Fibroblast of the aortic adventitia (primary cell): ENCODE results near the gene ANKMY1. TPM values are rescaled to one million over a fixed set of nuclear protein-coding genes. Genes with fewer than 3 reads are reported as not detected.

ENCODE experiments used
- DNase-seq: peaks from one replicate; pipeline ENCODE4 v3.0.0-alpha.2; 2010; ENCODE audit warnings: low read depth
- H3K4me3 ChIP-seq: 2 replicates; pipeline ENCODE4 v1.5.1; 2011; ENCODE audit warnings: low read depth, mild to moderate bottlenecking, control low read depth, low read length, moderate library complexity
- total RNA-seq: library from RNA; depleted of rRNA; stranded (reverse); fragments of >200 nt; gene quantifications from 2 replicates; pipeline ENCODE4 v1.2.3, GENCODE V29; 2012; ENCODE audit warnings: low replicate concordance
- TF ChIP-seq, protein P1 (sequence below): IDR thresholded peaks from 2 replicates; pipeline ENCODE4 v1.5.1; 2011; ENCODE audit warnings: mild to moderate bottlenecking, low read length, control low read depth, inconsistent platforms; ENCODE audit not compliant: insufficient read depth

The ANKMY1 gene
- total RNA-seq, 1 donor: 11.0 TPM

DNA sequence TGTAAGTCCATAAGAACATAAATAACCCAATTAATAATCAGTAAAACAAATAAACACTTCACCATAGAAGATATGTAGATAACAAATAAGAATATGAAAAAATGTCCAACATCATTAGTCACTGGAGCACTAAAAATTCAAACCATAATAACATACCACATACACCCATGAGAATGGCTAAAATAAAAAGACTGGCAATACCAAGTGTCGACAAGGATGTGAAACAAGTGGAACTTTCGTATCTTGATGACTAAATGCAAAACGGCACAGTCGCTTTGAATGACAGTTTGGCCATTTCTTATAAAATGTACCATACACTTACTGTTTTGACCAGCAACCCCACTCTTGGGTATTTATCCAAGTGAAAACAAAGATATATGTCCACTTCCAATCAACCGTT is 26.8 kb downstream of the ANKMY1 start:
- no peak overlapping the region for H3K4me3 ChIP-seq
- TF ChIP-seq, protein P1, sequence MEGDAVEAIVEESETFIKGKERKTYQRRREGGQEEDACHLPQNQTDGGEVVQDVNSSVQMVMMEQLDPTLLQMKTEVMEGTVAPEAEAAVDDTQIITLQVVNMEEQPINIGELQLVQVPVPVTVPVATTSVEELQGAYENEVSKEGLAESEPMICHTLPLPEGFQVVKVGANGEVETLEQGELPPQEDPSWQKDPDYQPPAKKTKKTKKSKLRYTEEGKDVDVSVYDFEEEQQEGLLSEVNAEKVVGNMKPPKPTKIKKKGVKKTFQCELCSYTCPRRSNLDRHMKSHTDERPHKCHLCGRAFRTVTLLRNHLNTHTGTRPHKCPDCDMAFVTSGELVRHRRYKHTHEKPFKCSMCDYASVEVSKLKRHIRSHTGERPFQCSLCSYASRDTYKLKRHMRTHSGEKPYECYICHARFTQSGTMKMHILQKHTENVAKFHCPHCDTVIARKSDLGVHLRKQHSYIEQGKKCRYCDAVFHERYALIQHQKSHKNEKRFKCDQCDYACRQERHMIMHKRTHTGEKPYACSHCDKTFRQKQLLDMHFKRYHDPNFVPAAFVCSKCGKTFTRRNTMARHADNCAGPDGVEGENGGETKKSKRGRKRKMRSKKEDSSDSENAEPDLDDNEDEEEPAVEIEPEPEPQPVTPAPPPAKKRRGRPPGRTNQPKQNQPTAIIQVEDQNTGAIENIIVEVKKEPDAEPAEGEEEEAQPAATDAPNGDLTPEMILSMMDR: no peak
- no peak for DNase-seq

DNA sequence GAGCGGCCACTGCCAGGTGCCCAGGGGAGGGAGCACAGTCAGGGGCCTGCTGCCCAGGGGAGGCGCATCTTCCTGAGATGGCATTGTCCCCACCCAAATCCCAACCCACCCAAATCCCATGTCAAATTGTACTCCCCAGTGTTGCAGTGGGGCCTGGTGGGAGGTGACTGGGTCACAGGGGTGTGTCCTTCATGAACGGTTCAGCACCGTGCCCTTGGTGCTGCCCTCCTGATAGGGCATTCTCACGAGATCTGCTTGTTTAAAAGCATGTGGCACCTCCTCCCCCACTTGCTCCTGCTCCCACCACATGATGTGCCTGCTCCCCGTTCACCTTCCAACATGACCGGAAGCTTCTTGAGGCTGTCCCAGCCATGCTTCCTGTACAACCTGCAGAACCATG is 27.6 kb downstream of the ANKMY1 start:
- TF ChIP-seq, protein P1: no peak
- DNase-seq: no peak

DNA sequence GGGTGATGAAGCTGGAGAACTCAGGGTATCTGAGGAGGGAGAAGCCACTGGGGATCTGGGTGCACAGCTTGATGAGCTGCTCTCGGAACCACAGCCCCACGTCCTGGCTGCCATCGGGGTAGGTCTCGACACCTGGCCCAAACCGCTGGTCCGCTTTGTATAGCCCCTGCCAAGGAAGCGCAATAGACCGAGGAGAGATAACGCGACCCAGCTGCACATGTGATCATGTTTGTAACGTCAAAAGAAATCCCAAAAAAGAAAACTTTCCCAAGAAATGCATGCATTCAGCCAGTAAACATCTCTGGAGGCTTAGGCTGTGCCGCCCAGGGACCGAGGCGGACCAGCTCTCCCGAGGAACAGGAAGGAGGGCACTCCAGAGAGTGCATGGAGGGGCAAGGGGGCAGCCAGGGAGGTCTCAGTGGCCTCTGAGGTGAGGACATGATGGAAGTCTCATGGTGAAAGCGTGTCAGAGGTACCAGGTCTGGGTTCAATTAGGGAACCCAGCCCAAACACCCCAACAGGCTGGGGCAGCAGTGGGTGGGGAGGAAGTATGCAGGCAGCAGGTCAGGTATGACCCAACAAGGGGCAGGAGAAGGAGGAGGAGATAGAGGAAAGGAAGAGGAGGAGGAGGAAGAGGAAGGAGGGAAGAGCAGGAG is 28.3 kb downstream of the ANKMY1 start:
- H3K4me3 ChIP-seq: no peak overlapping the region
- TF ChIP-seq, protein P1: no peak
- DNase-seq: no peak

More for the DNA sequence above, 27.6 kb downstream of the ANKMY1 start:
- H3K4me3 ChIP-seq: no peak overlapping the region

DNA sequence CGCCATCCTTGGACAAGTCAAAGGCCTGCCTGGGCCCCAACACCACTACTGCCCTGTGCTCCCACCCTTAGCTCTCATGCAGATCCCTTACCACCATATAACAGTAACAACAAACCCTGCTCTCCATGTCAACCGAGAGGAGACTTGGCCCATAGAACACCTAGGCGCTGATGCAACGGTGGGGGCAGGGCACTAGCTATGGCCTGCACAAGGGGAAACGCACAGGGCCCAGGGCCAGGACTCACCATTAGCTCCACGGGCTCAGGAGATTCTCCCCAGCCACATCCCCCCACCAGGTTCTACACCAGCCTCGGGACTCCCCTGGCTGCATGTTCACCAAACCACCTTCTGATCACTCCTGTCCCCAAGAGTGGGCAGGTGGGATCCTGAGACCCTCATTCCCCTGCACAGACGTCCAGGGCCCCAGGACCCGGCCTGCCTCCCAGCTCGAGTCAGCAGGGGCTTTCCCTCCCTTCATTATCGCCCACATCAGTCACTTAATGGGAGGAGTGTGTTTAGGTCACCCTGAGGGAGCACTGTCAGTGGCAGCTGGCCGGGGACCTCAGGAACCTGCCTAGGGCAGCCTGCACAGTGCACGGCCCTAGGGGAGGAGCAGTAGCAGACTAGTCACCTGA is 29.3 kb downstream of the ANKMY1 start:
- DNase-seq: no peak
- no peak overlapping the region for H3K4me3 ChIP-seq
- TF ChIP-seq, protein P1: no peak

DNA sequence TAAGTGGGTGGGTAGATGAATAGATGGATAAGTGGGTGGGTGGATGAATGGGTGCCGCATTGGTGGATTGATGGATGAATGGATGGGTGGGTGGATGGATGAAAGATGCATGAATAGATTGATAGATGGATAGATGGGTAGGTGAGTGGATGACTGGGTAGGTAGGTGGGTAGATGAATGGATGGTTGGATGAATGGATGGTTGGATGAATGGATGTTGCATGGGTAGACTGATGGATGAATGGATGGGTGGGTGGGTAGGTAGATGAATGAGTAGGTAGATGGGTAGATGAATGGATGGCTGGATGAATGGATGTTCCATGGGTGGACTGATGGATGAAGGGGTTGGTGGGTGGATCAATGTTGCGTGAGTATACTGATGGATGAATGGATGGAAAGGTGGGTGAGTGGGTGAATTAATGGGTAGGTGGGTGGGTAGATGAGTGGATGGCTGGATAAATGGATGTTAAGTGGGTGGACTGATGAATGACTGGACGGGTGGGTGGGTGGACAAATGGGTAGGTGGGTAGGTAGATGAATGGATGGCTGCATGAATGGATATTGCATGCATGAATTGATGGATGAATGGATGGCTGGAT is 30.5 kb downstream of the ANKMY1 start:
- TF ChIP-seq, protein P1: no peak
- H3K4me3 ChIP-seq: no peak overlapping the region
- DNase-seq: no peak

DNA sequence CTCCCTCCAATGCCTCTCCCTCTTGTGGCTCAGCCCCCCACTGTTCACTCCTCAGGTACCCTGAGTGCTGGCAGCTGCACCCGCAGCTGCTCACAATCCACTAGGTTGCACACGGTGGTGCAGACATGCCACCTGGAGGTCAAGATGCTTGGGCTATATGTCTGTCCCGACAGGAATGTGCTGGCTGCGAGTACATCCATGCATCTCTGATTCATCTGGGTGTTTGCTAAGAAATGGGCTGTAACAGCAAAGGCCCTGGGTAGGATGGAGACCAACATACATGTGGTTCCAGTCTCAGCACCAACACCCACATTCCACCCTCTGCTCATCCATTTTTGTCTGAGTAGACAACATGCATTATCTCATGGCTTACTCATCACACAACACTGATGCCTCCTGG is 31.3 kb downstream of the ANKMY1 start:
- TF ChIP-seq, protein P1: no peak
- no peak overlapping the region for H3K4me3 ChIP-seq
- DNase-seq: no peak

DNA sequence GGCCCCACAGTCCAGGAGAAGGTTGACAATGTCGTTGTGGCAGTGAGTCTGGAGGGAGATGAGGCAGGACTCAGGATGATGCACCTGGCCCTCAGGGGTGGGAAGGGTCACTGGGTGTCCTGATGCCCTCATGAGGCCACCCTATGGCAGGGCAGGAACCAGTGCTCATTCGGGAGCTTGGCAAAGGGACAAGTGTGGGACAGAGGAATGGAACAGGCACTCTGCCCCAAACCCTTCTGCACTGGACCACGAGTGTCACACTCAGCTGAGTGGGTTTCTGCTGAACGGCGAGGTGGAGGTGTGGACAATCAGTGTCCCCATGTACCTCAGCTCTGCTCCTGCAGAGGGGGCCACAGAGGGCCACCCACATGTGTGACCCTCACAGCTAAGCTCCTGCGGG is 32.0 kb downstream of the ANKMY1 start:
- DNase-seq: no peak
- TF ChIP-seq, protein P1: no peak
- H3K4me3 ChIP-seq: no peak overlapping the region
